NCI-H2171 (cell line): ENCODE results near the gene TUG1.
A peak's percentile ranks its signal among the peaks of the same experiment; 100 is the strongest.

Experiments
- DNase-seq: peaks from one replicate; lab custom pipeline; 2025; lab: John Stamatoyannopoulos, UW

The TUG1 gene

GRCh38 chr22:30968924-30969531 lies at the start of gene TUG1:
Gene TUG1, plus strand, starts transcription at chr22:30969265.
- DNase-seq: peak; percentile 98

- no peak for DNase-seq
Observed at GRCh38 chr22:30919973-30920372, 49.1 kb upstream of the TUG1 start.

GRCh38 chr22:30920407-30920806 lies 48.7 kb upstream of the TUG1 start:
- peak; percentile 53 for DNase-seq

- DNase-seq: no peak
Observed at GRCh38 chr22:30921108-30921507, 48.0 kb upstream of the TUG1 start.

GRCh38 chr22:30922151-30922611 lies 46.9 kb upstream of the TUG1 start:
- DNase-seq: no peak

GRCh38 chr22:30923168-30923900 lies 45.7 kb upstream of the TUG1 start:
- no peak for DNase-seq

- DNase-seq: no peak
Observed at GRCh38 chr22:30925667-30926066, 43.4 kb upstream of the TUG1 start.

GRCh38 chr22:30926706-30927105 lies 42.4 kb upstream of the TUG1 start:
- no peak for DNase-seq

GRCh38 chr22:30927806-30928205 lies 41.3 kb upstream of the TUG1 start:
- DNase-seq: no peak

- no peak for DNase-seq
Observed at GRCh38 chr22:30928401-30928800, 40.7 kb upstream of the TUG1 start.

GRCh38 chr22:30930228-30930627 lies 38.8 kb upstream of the TUG1 start:
- DNase-seq: no peak

GRCh38 chr22:30931541-30932300 lies 37.3 kb upstream of the TUG1 start:
- DNase-seq: no peak

- DNase-seq: no peak
Observed at GRCh38 chr22:30932661-30933060, 36.4 kb upstream of the TUG1 start.

- no peak for DNase-seq
Observed at GRCh38 chr22:30933457-30933856, 35.6 kb upstream of the TUG1 start.

- DNase-seq: no peak
Observed at GRCh38 chr22:30934053-30934452, 35.0 kb upstream of the TUG1 start.

GRCh38 chr22:30940685-30941362 lies 28.2 kb upstream of the TUG1 start:
- DNase-seq: no peak

GRCh38 chr22:30941363-30941740 lies 27.7 kb upstream of the TUG1 start:
- DNase-seq: no peak

- no peak for DNase-seq
Observed at GRCh38 chr22:30943368-30943767, 25.7 kb upstream of the TUG1 start.

GRCh38 chr22:30944986-30945385 lies 24.1 kb upstream of the TUG1 start:
- DNase-seq: no peak

- DNase-seq: no peak
Observed at GRCh38 chr22:30945653-30946052, 23.4 kb upstream of the TUG1 start.

- no peak for DNase-seq
Observed at GRCh38 chr22:30946354-30946753, 22.7 kb upstream of the TUG1 start.

GRCh38 chr22:30947173-30947815 lies 21.8 kb upstream of the TUG1 start:
- DNase-seq: peak; percentile 34
